ENCODE data around the gene EVI5. TPM values are rescaled to one million over a fixed set of nuclear protein-coding genes. Genes with fewer than 3 reads are reported as not detected.

Gene EVI5
- polyA plus RNA-seq, 3 donors, result 7.6 to 19.4 (median 14.3) TPM

DNA sequence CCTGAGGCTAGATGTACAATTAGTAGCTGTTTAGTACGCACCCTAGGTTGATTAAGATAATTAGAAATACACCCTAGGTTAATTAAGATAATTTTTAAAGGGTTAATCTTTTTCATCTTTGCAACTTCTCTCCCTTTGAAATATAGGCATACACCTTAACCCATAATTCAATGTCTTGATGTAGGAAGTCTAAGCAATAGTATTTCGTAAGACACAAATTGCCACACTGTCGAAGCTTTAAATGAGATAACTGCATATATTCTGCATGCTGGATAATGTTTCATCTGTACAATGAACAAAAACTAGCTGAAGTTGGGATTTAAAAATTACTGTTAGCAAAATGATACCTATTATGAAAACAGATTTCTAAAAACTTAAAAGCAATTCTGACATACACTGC lies 122.9 kb downstream of the EVI5 start:
- H3K36me3 Mint-ChIP-seq, result peaks cover 57 to 79% of the 10 kb centered on the region in 2 donors
- H3K4me1 Mint-ChIP-seq, result peaks cover 9% of the 10 kb centered on the region
- Histone ChIP-seq H3K27me3 (ENCODE audit: control insufficient read depth in 2 of 2, insufficient read depth in 2 of 2, low read length in 2 of 2) (no peaks in the 10 kb centered on the region), H2AFZ (ENCODE audit: insufficient read depth, low read depth, low read length, poor library complexity, severe bottlenecking) (no peak overlapping the region), H3K9me3 (replicated peaks in 1 of 2; ENCODE audit: control insufficient read depth in 1 of 2, insufficient read depth in 1 of 2, low read length in 2 of 2) (peaks cover 7% of the 10 kb centered on the region in 2 donors), H3K79me2 (ENCODE audit: insufficient read depth, low read length) (no peaks in the 10 kb centered on the region), H3K4me2 (replicated peaks; ENCODE audit: extremely low read depth, low read length, poor library complexity, severe bottlenecking) (no peak overlapping the region), H3K4me3 (replicated peaks in 1 of 3; ENCODE audit: low read depth in 2 of 3, low read length in 3 of 3) (no peak overlapping the region), H4K20me1 (ENCODE audit: insufficient read depth, low read length) (no peaks in the 10 kb centered on the region), H3K4me1 (ENCODE audit: control insufficient read depth in 1 of 2, insufficient read depth in 2 of 2, low read length in 2 of 2) (peaks cover 3 to 6% of the 10 kb centered on the region in 2 donors), H3K9ac (ENCODE audit: insufficient read depth, low read length, poor library complexity, severe bottlenecking) (no peak overlapping the region), H3K27ac (ENCODE audit: low read depth in 1 of 2, low read length in 2 of 2) (no peak overlapping the region), H3K36me3 (replicated peaks in 1 of 2; ENCODE audit: control insufficient read depth in 1 of 2, insufficient read depth in 2 of 2, low read length in 2 of 2) (peaks cover 35 to 66% of the 10 kb centered on the region in 2 donors)
- H3K4me3 Mint-ChIP-seq, result no peak overlapping the region
- intact Hi-C loops (cut with micrococcal nuclease), result no loop called here
- H3K9me3 Mint-ChIP-seq, result peaks cover 4 to 16% (median 8%) of the 10 kb centered on the region in 7 donors
- no peak overlapping the region for H3K27ac Mint-ChIP-seq
- TF ChIP-seq CTCF (IDR thresholded peaks at IDR 0.05), result no peak
- no CpG with 5 or more reads among the region's 3 CpGs for WGBS (ENCODE audit: insufficient coverage)
- H3K27me3 Mint-ChIP-seq (ENCODE audit: low read depth in 3 of 3), result peaks cover 0 to 2% (median 0%) of the 10 kb centered on the region in 3 donors
- no peak for DNase-seq

GRCh38 chr1:92657701-92658100 lies 127.2 kb downstream of the EVI5 start:
- Histone ChIP-seq H3K27me3 (ENCODE audit: control insufficient read depth in 2 of 2, insufficient read depth in 2 of 2, low read length in 2 of 2) (no peaks in the 10 kb centered on the region), H3K4me3 (replicated peaks in 1 of 3; ENCODE audit: low read depth in 2 of 3, low read length in 3 of 3) (no peak overlapping the region), H3K4me2 (replicated peaks; ENCODE audit: extremely low read depth, low read length, poor library complexity, severe bottlenecking) (no peak overlapping the region), H3K4me1 (ENCODE audit: control insufficient read depth in 1 of 2, insufficient read depth in 2 of 2, low read length in 2 of 2) (no peaks in the 10 kb centered on the region), H3K9ac (ENCODE audit: insufficient read depth, low read length, poor library complexity, severe bottlenecking) (no peak overlapping the region), H3K79me2 (ENCODE audit: insufficient read depth, low read length) (no peaks in the 10 kb centered on the region), H2AFZ (ENCODE audit: insufficient read depth, low read depth, low read length, poor library complexity, severe bottlenecking) (no peak overlapping the region), H3K9me3 (replicated peaks in 1 of 2; ENCODE audit: control insufficient read depth in 1 of 2, insufficient read depth in 1 of 2, low read length in 2 of 2) (peaks cover 23 to 43% of the 10 kb centered on the region in 2 donors), H3K27ac (ENCODE audit: low read depth in 1 of 2, low read length in 2 of 2) (no peak overlapping the region), H3K36me3 (replicated peaks in 1 of 2; ENCODE audit: control insufficient read depth in 1 of 2, insufficient read depth in 2 of 2, low read length in 2 of 2) (peaks cover 38 to 83% of the 10 kb centered on the region in 2 donors), H4K20me1 (ENCODE audit: insufficient read depth, low read length) (no peaks in the 10 kb centered on the region)
- Mint-ChIP-seq H3K9me3 (peaks cover 32 to 51% (median 42%) of the 10 kb centered on the region in 7 donors), H3K27me3 (ENCODE audit: low read depth in 3 of 3) (peaks cover 0 to 3% (median 0%) of the 10 kb centered on the region in 3 donors), H3K4me1 (peaks cover 6% of the 10 kb centered on the region), H3K4me3 (no peak overlapping the region), H3K36me3 (peaks cover 85 to 89% of the 10 kb centered on the region in 2 donors), H3K27ac (no peak overlapping the region)
- 100% methylated on average over 1 of the region's 1 CpG for WGBS (ENCODE audit: insufficient coverage)
- no peak for DNase-seq
- TF ChIP-seq CTCF (IDR thresholded peaks at IDR 0.05), result no peak
- intact Hi-C loops (cut with micrococcal nuclease), result no loop called here
